Mesendoderm (in vitro differentiated cells): Measurements from ENCODE around the gene BOD1L2.

Source experiments
- DNase-seq: peaks from one replicate; pipeline ENCODE4 v3.0.0; 2013
- H2AK5ac ChIP-seq: 2 replicates; pipeline ENCODE4 v1.6.1; 2013; ENCODE audit warnings: low read length, inconsistent platforms
- H2BK120ac ChIP-seq: 2 replicates; pipeline ENCODE4 v1.6.1; 2013; ENCODE audit warnings: low read depth, mild to moderate bottlenecking, low read length, moderate library complexity, mixed read lengths
- H2BK15ac ChIP-seq: replicated peaks from 2 replicates; pipeline ENCODE4 v1.6.1; 2013; ENCODE audit warnings: low read depth, mild to moderate bottlenecking, moderate library complexity
- H2BK5ac ChIP-seq: 2 replicates; pipeline ENCODE4 v1.6.1; 2013; ENCODE audit warnings: low read length, inconsistent platforms
- H3K18ac ChIP-seq: 2 replicates; pipeline ENCODE4 v1.6.1; 2013; ENCODE audit warnings: mild to moderate bottlenecking, low read length, mixed read lengths
- H3K23ac ChIP-seq: one replicate; pipeline ENCODE4 v1.6.1; 2013; ENCODE audit warnings: low read length
- H3K27ac ChIP-seq: 2 replicates; pipeline ENCODE4 v1.5.1; 2013; ENCODE audit warnings: low read depth, mild to moderate bottlenecking, inconsistent platforms, low read length, moderate library complexity
- H3K27me3 ChIP-seq: 2 replicates; pipeline ENCODE4 v1.6.1; 2013; ENCODE audit warnings: low read length, control low read depth, mild to moderate bottlenecking, inconsistent platforms; ENCODE audit not compliant: insufficient read depth, poor library complexity
- H3K36me3 ChIP-seq: 2 replicates; pipeline ENCODE4 v1.6.1; 2013; ENCODE audit warnings: low read length, inconsistent platforms; ENCODE audit not compliant: control insufficient read depth, insufficient read depth
- H3K4ac ChIP-seq: one replicate; pipeline ENCODE4 v1.6.1; 2013; ENCODE audit warnings: low read depth, mild to moderate bottlenecking, low read length, moderate library complexity
- H3K4me1 ChIP-seq: 2 replicates; pipeline ENCODE4 v1.6.1; 2013; ENCODE audit warnings: low read depth, low read length, inconsistent platforms; ENCODE audit not compliant: control insufficient read depth
- H3K4me2 ChIP-seq: 2 replicates; pipeline ENCODE4 v1.6.1; 2013; ENCODE audit warnings: low read length
- H3K4me3 ChIP-seq: 2 replicates; pipeline ENCODE4 v1.5.1; 2013; ENCODE audit warnings: mild to moderate bottlenecking, low read length
- H3K56ac ChIP-seq: one replicate; pipeline ENCODE4 v1.6.1; 2013; ENCODE audit warnings: low read length
- H3K79me1 ChIP-seq: 2 replicates; pipeline ENCODE4 v1.6.1; 2013; ENCODE audit warnings: low read length, inconsistent platforms
- H3K79me2 ChIP-seq: 2 replicates; pipeline ENCODE4 v1.6.1; 2013; ENCODE audit warnings: mild to moderate bottlenecking, low read length; ENCODE audit not compliant: control insufficient read depth, insufficient read depth
- H3K9ac ChIP-seq: 2 replicates; pipeline ENCODE4 v1.6.1; 2013; ENCODE audit warnings: low read length, inconsistent platforms
- H4K5ac ChIP-seq: one replicate; pipeline ENCODE4 v1.6.1; 2013; ENCODE audit warnings: low read length
- H4K8ac ChIP-seq: one replicate; pipeline ENCODE4 v1.6.1; 2013; ENCODE audit warnings: low read depth, mild to moderate bottlenecking, control low read depth, low read length, moderate library complexity
- WGBS: extraction: QIAGEN DNeasy Blood & Tissue Kit; methylation state at CpG from one replicate; pipeline ENCODE4 v1.1.7; 2013; ENCODE audit warnings: low lambda C conversion rate, missing lambda C conversion rate; ENCODE audit not compliant: insufficient coverage; ENCODE audit errors: extremely low coverage; 5-methylcytosine and 5-hydroxymethylcytosine counted together

The BOD1L2 gene

GRCh38 chr18:57131782-57132181 lies 15.1 kb upstream of the BOD1L2 start:
- Histone ChIP-seq H3K79me1 (no peaks in the 10 kb centered on the region), H3K23ac (no peak overlapping the region), H3K4me1 (peaks cover 6% of the 10 kb centered on the region), H3K36me3 (no peaks in the 10 kb centered on the region), H3K18ac (no peak overlapping the region), H3K4ac (no peak overlapping the region), H3K4me2 (no peak overlapping the region), H3K27me3 (no peaks in the 10 kb centered on the region), H2BK15ac (no peak overlapping the region), H4K8ac (no peak overlapping the region), H3K79me2 (no peaks in the 10 kb centered on the region), H3K4me3 (no peak overlapping the region), H3K27ac (no peak overlapping the region), H3K56ac (no peak overlapping the region), H2BK5ac (no peak overlapping the region), H3K9ac (no peak overlapping the region), H2AK5ac (no peak overlapping the region), H2BK120ac (no peak overlapping the region), H4K5ac (no peak overlapping the region)
- no peak for DNase-seq

GRCh38 chr18:57134618-57135135 lies 12.2 kb upstream of the BOD1L2 start:
- H3K4me3 ChIP-seq = no peak overlapping the region
- peak; percentile 86 for DNase-seq
- H2BK5ac ChIP-seq = no peak overlapping the region
- H3K27ac ChIP-seq = peak overlapping the region; percentile 20
- no peak overlapping the region for H2BK120ac ChIP-seq
- H2AK5ac ChIP-seq = no peak overlapping the region
- H2BK15ac ChIP-seq = no peak overlapping the region
- no CpG with 5 or more reads among the region's 4 CpGs for WGBS
- no peak overlapping the region for H3K9ac ChIP-seq
- no peak overlapping the region for H3K23ac ChIP-seq
- H3K79me1 ChIP-seq = no peaks in the 10 kb centered on the region
- no peaks in the 10 kb centered on the region for H3K27me3 ChIP-seq
- H4K8ac ChIP-seq = no peak overlapping the region
- peak overlapping the region; percentile 47 for H3K56ac ChIP-seq
- no peaks in the 10 kb centered on the region for H3K79me2 ChIP-seq
- no peak overlapping the region for H3K4me2 ChIP-seq
- H3K36me3 ChIP-seq = no peaks in the 10 kb centered on the region
- H3K4me1 ChIP-seq = peaks cover 6% of the 10 kb centered on the region
- H3K4ac ChIP-seq = no peak overlapping the region
- no peak overlapping the region for H4K5ac ChIP-seq
- H3K18ac ChIP-seq = no peak overlapping the region

GRCh38 chr18:57135699-57136098 lies 11.2 kb upstream of the BOD1L2 start:
- H3K27ac ChIP-seq = no peak overlapping the region
- no peaks in the 10 kb centered on the region for H3K36me3 ChIP-seq
- DNase-seq = peak; percentile 17
- no peak overlapping the region for H4K8ac ChIP-seq
- H3K18ac ChIP-seq = no peak overlapping the region
- H3K4me1 ChIP-seq = peaks cover 6% of the 10 kb centered on the region
- H3K27me3 ChIP-seq = no peaks in the 10 kb centered on the region
- no peaks in the 10 kb centered on the region for H3K79me2 ChIP-seq
- no peak overlapping the region for H2BK5ac ChIP-seq
- no peak overlapping the region for H2AK5ac ChIP-seq
- no peak overlapping the region for H2BK15ac ChIP-seq
- no CpG with 5 or more reads among the region's 4 CpGs for WGBS
- no peak overlapping the region for H4K5ac ChIP-seq
- no peak overlapping the region for H2BK120ac ChIP-seq
- H3K9ac ChIP-seq = no peak overlapping the region
- no peak overlapping the region for H3K56ac ChIP-seq
- H3K4me3 ChIP-seq = no peak overlapping the region
- no peak overlapping the region for H3K4ac ChIP-seq
- H3K79me1 ChIP-seq = no peaks in the 10 kb centered on the region
- no peak overlapping the region for H3K23ac ChIP-seq
- no peak overlapping the region for H3K4me2 ChIP-seq

- H2BK5ac ChIP-seq = no peak overlapping the region
- H3K18ac ChIP-seq = no peak overlapping the region
- H3K4ac ChIP-seq = no peak overlapping the region
- H3K27ac ChIP-seq = no peak overlapping the region
- H3K9ac ChIP-seq = no peak overlapping the region
- no peak for DNase-seq
- H3K23ac ChIP-seq = no peak overlapping the region
- H2BK15ac ChIP-seq = no peak overlapping the region
- no peak overlapping the region for H2BK120ac ChIP-seq
- no peak overlapping the region for H3K4me3 ChIP-seq
- peaks cover 6% of the 10 kb centered on the region for H3K4me1 ChIP-seq
- no peak overlapping the region for H3K4me2 ChIP-seq
- H4K8ac ChIP-seq = no peak overlapping the region
- H3K79me1 ChIP-seq = no peaks in the 10 kb centered on the region
- no peaks in the 10 kb centered on the region for H3K27me3 ChIP-seq
- H3K56ac ChIP-seq = no peak overlapping the region
- H3K79me2 ChIP-seq = no peaks in the 10 kb centered on the region
- H4K5ac ChIP-seq = no peak overlapping the region
- no peaks in the 10 kb centered on the region for H3K36me3 ChIP-seq
- WGBS = no CpG with 5 or more reads among the region's 3 CpGs
- no peak overlapping the region for H2AK5ac ChIP-seq
These were observed 9.0 kb upstream of the BOD1L2 start for GRCh38 chr18:57137847-57138246.

- Histone ChIP-seq H3K9ac (no peak overlapping the region), H3K79me2 (no peaks in the 10 kb centered on the region), H2BK120ac (no peak overlapping the region), H3K4me1 (no peaks in the 10 kb centered on the region), H2BK5ac (no peak overlapping the region), H3K4me2 (no peak overlapping the region), H3K27me3 (no peaks in the 10 kb centered on the region), H2AK5ac (no peak overlapping the region), H3K36me3 (no peaks in the 10 kb centered on the region), H2BK15ac (no peak overlapping the region), H3K56ac (no peak overlapping the region), H3K27ac (no peak overlapping the region), H3K79me1 (no peaks in the 10 kb centered on the region), H3K18ac (no peak overlapping the region), H4K5ac (no peak overlapping the region), H3K23ac (no peak overlapping the region), H3K4ac (no peak overlapping the region), H4K8ac (no peak overlapping the region), H3K4me3 (no peak overlapping the region)
- no CpG with 5 or more reads among the region's 10 CpGs for WGBS
- peak; percentile 24 for DNase-seq
These were observed 5.4 kb upstream of the BOD1L2 start for GRCh38 chr18:57141208-57142129.

- Histone ChIP-seq H3K27ac (no peak overlapping the region), H3K4ac (no peak overlapping the region), H2BK120ac (no peak overlapping the region), H3K4me3 (no peak overlapping the region), H3K56ac (no peak overlapping the region), H3K9ac (no peak overlapping the region), H4K8ac (no peak overlapping the region), H3K79me1 (no peaks in the 10 kb centered on the region), H3K36me3 (no peaks in the 10 kb centered on the region), H4K5ac (no peak overlapping the region), H3K27me3 (no peaks in the 10 kb centered on the region), H3K18ac (no peak overlapping the region), H3K79me2 (no peaks in the 10 kb centered on the region), H3K23ac (no peak overlapping the region), H2AK5ac (no peak overlapping the region), H2BK5ac (no peak overlapping the region), H3K4me1 (no peaks in the 10 kb centered on the region), H3K4me2 (no peak overlapping the region), H2BK15ac (no peak overlapping the region)
- no peak for DNase-seq
These were observed 4.6 kb upstream of the BOD1L2 start for GRCh38 chr18:57142324-57142723.
